Keratinocyte (primary cell): ENCODE data around the gene RPN1. TPM values are rescaled to one million over a fixed set of nuclear protein-coding genes. Genes with fewer than 3 reads are reported as not detected.

Experiments
- DNase-seq: peaks from one replicate; pipeline ENCODE4 v3.0.0-alpha.2; 2011; ENCODE audit warnings: low read depth, missing footprints, low spot score
- FAIRE-seq: peaks from 2 replicates; lab custom pipeline; 2011; peaks lifted over from hg19 to GRCh38; lab: Jason Lieb, UNC
- H2AFZ ChIP-seq: 2 replicates; pipeline ENCODE4 v1.6.0; 2012; ENCODE audit warnings: low read length, control low read depth, inconsistent platforms; ENCODE audit not compliant: control insufficient read depth
- H3K27ac ChIP-seq: 2 replicates; pipeline ENCODE4 v1.5.1; 2011; ENCODE audit warnings: low read length; ENCODE audit not compliant: control insufficient read depth, insufficient read depth
- H3K27me3 ChIP-seq: 3 replicates; pipeline ENCODE4 v1.6.0; 2011; ENCODE audit warnings: low read length; ENCODE audit not compliant: control insufficient read depth, insufficient read depth; ENCODE audit errors: extremely low read depth
- H3K36me3 ChIP-seq, 2 experiments: 2 replicates in 1 of 2; 3 replicates in 1 of 2; pipeline ENCODE4 v1.5.1; 2011; ENCODE audit warnings: low read length in 2 of 2, mild to moderate bottlenecking in 1 of 2; ENCODE audit not compliant: control insufficient read depth in 2 of 2, insufficient read depth in 2 of 2; ENCODE audit errors: extremely low read depth in 1 of 2
- H3K4me1 ChIP-seq: 3 replicates; pipeline ENCODE4 v1.5.1; 2011; ENCODE audit warnings: low read length; ENCODE audit not compliant: control insufficient read depth, insufficient read depth; ENCODE audit errors: extremely low read depth
- H3K4me2 ChIP-seq: 3 replicates; pipeline ENCODE4 v1.6.0; 2011; ENCODE audit warnings: low read depth, low read length; ENCODE audit not compliant: control insufficient read depth, insufficient read depth; ENCODE audit errors: extremely low read depth
- H3K4me3 ChIP-seq, 3 experiments: fragments of 200-600 bp in 1 of 3; sonication (generic) in 1 of 3; 2 replicates in 2 of 3; 3 replicates in 1 of 3; pipeline ENCODE4 v1.5.1; 2011 to 2016; ENCODE audit warnings: low read length in 3 of 3, mild to moderate bottlenecking in 3 of 3, control low read depth in 2 of 3, inconsistent platforms in 1 of 3, low read depth in 1 of 3, mixed read lengths in 1 of 3, mixed run types in 1 of 3, moderate library complexity in 1 of 3; ENCODE audit not compliant: control insufficient read depth in 2 of 3, insufficient read depth in 2 of 3; ENCODE audit errors: extremely low read depth in 1 of 3
- H3K79me2 ChIP-seq: 2 replicates; pipeline ENCODE4 v1.6.0; 2012; ENCODE audit warnings: low read length; ENCODE audit not compliant: control insufficient read depth, insufficient read depth
- H3K9ac ChIP-seq: 3 replicates; pipeline ENCODE4 v1.6.0; 2011; ENCODE audit warnings: low read length; ENCODE audit not compliant: control insufficient read depth, insufficient read depth; ENCODE audit errors: extremely low read depth
- H3K9me1 ChIP-seq: 3 replicates; pipeline ENCODE4 v1.6.0; 2011; ENCODE audit warnings: low read length; ENCODE audit not compliant: control insufficient read depth, insufficient read depth; ENCODE audit errors: extremely low read depth
- H3K9me3 ChIP-seq: 2 replicates; pipeline ENCODE4 v1.5.1; 2012; ENCODE audit warnings: low read depth, low read length; ENCODE audit not compliant: control insufficient read depth
- H4K20me1 ChIP-seq: 3 replicates; pipeline ENCODE4 v1.6.0; 2011; ENCODE audit warnings: low read length; ENCODE audit not compliant: control insufficient read depth, insufficient read depth; ENCODE audit errors: extremely low read depth
- CTCF ChIP-seq, 3 experiments: IDR thresholded peaks in 1 of 3; conservative IDR thresholded peaks in 1 of 3; optimal IDR thresholded peaks in 1 of 3; 2 replicates in 2 of 3; 3 replicates in 1 of 3; pipeline versions ENCODE3 to v1.5.1; 2011; ENCODE audit warnings: low read length in 3 of 3, mild to moderate bottlenecking in 3 of 3, moderate library complexity in 2 of 3, control low read depth in 1 of 3, inconsistent platforms in 1 of 3; ENCODE audit not compliant: insufficient read depth in 2 of 3; ENCODE audit errors: extremely low read depth in 1 of 3
- EZH2 ChIP-seq: IDR thresholded peaks from one replicate; pipeline ENCODE4 v1.6.1; 2012; ENCODE audit warnings: inconsistent platforms, mild to moderate bottlenecking, low read length, moderate library complexity
- dilution Hi-C: fragments of 300-500 bp; cut with MboI; formaldehyde crosslinking; loops from one replicate; pipeline ENCODE4 v1.7.0; 2020; ENCODE audit warnings: low sequenced_read_pairs; ENCODE audit not compliant: extremely low pct_ligation_motif_present
- polyA plus RNA-seq, 5 experiments: library from polyadenylated mRNA; depleted of rRNA in 3 of 5; stranded (reverse) in 3 of 5; stranded (forward) in 1 of 5; unstranded in 1 of 5; fragments of >200 nt; gene quantifications; 1 replicate in 1 of 5; 2 replicates in 3 of 5; 3 replicates in 1 of 5; pipeline versions ENCODE4 v1.2.1 to v1.2.3, GENCODE V29; 2011 to 2012; ENCODE audit warnings: missing spikeins in 2 of 5, low read depth in 1 of 5, low replicate concordance in 1 of 5

RPN1 gene
- polyA plus RNA-seq, 1 donor (not counting 4 experiments of a cell fraction or from before 2014, with no cell fraction given): 350 TPM

GRCh38 chr3:128610451-128611070 is 40.1 kb downstream of the RPN1 start:
- FAIRE-seq (no peak), DNase-seq (no peak)
- Histone ChIP-seq H3K9ac (no peak overlapping the region), H3K27ac (no peak overlapping the region), H3K27me3 (no peaks in the 10 kb centered on the region), H2AFZ (no peak overlapping the region), H3K4me1 (no peaks in the 10 kb centered on the region), H4K20me1 (no peaks in the 10 kb centered on the region), H3K79me2 (no peaks in the 10 kb centered on the region), H3K36me3 (peaks cover 5% of the 10 kb centered on the region in 2 experiments), H3K4me2 (no peak overlapping the region), H3K9me3 (no peaks in the 10 kb centered on the region), H3K9me1 (no peaks in the 10 kb centered on the region), H3K4me3 (no peak overlapping the region)
- no peak for TF ChIP-seq CTCF (optimal IDR thresholded peaks at IDR 0.05 in 1 of 3, IDR thresholded peaks at IDR 0.05 in 1 of 3, conservative IDR thresholded peaks at IDR 0.05 in 1 of 3; ENCODE audit: extremely low read depth in 1 of 3, insufficient read depth in 2 of 3, low read length in 3 of 3)
- TF ChIP-seq EZH2: no peak
- dilution Hi-C loops: no loop called here

GRCh38 chr3:128609294-128609693 is 41.3 kb downstream of the RPN1 start:
- H3K36me3 ChIP-seq: peaks cover 4 to 5% of the 10 kb centered on the region in 2 experiments
- no peak overlapping the region for H2AFZ ChIP-seq
- no peaks in the 10 kb centered on the region for H3K27me3 ChIP-seq
- DNase-seq: no peak
- H3K27ac ChIP-seq: no peak overlapping the region
- no peak overlapping the region for H3K4me3 ChIP-seq
- H3K4me2 ChIP-seq: no peak overlapping the region
- H3K9me3 ChIP-seq: no peaks in the 10 kb centered on the region
- no peaks in the 10 kb centered on the region for H4K20me1 ChIP-seq
- dilution Hi-C loops: no loop called here
- no peak for FAIRE-seq
- H3K9ac ChIP-seq: no peak overlapping the region
- H3K79me2 ChIP-seq: no peaks in the 10 kb centered on the region
- TF ChIP-seq CTCF (optimal IDR thresholded peaks at IDR 0.05 in 1 of 3, IDR thresholded peaks at IDR 0.05 in 1 of 3, conservative IDR thresholded peaks at IDR 0.05 in 1 of 3; ENCODE audit: extremely low read depth in 1 of 3, insufficient read depth in 2 of 3, low read length in 3 of 3) (peak in 1 of 3 experiments; percentile 27), EZH2 (no peak)
- no peaks in the 10 kb centered on the region for H3K9me1 ChIP-seq
- H3K4me1 ChIP-seq: no peaks in the 10 kb centered on the region
